ENCODE results near the gene CBX4.

CBX4 gene

GRCh38 chr17:79799174-79799537 is 40.1 kb downstream of the CBX4 start:
- DNase-seq (ENCODE audit: low spot score) = no peak

GRCh38 chr17:79798299-79799173 is 40.7 kb downstream of the CBX4 start:
- no peak for DNase-seq (ENCODE audit: low spot score)

- DNase-seq (ENCODE audit: low spot score) = no peak
Observed at GRCh38 chr17:79797492-79798298, 41.5 kb downstream of the CBX4 start.

- DNase-seq (ENCODE audit: low spot score) = peak; percentile 99
Observed at GRCh38 chr17:79796763-79797491, 42.3 kb downstream of the CBX4 start, which contains the start of gene CBX8. TSS of gene CBX8 (minus strand) at chr17:79797077. CDS start at chr17:79796998, 79 bp downstream.

- no peak for DNase-seq (ENCODE audit: low spot score)
Observed at GRCh38 chr17:79796444-79796762, 42.8 kb downstream of the CBX4 start.

GRCh38 chr17:79795795-79796443 is 43.3 kb downstream of the CBX4 start:
- DNase-seq (ENCODE audit: low spot score) = no peak

GRCh38 chr17:79794659-79795511 is 44.4 kb downstream of the CBX4 start:
- no peak for DNase-seq (ENCODE audit: low spot score)

GRCh38 chr17:79793924-79794304 is 45.3 kb downstream of the CBX4 start:
- no peak for DNase-seq (ENCODE audit: low spot score)

GRCh38 chr17:79792984-79793923 is 46.0 kb downstream of the CBX4 start:
- DNase-seq (ENCODE audit: low spot score) = no peak

- DNase-seq (ENCODE audit: low spot score) = no peak
Observed at GRCh38 chr17:79792341-79792871, 46.8 kb downstream of the CBX4 start.

- no peak for DNase-seq (ENCODE audit: low spot score)
Observed at GRCh38 chr17:79791735-79792161, 47.5 kb downstream of the CBX4 start.

GRCh38 chr17:79790805-79791734 is 48.2 kb downstream of the CBX4 start:
- no peak for DNase-seq (ENCODE audit: low spot score)

- no peak for DNase-seq (ENCODE audit: low spot score)
Observed at GRCh38 chr17:79789943-79790804, 49.1 kb downstream of the CBX4 start.

GRCh38 chr17:79788989-79789942 is 50.0 kb downstream of the CBX4 start:
- DNase-seq (ENCODE audit: low spot score) = no peak

- DNase-seq (ENCODE audit: low spot score) = no peak
Observed at GRCh38 chr17:79788455-79788854, 50.8 kb downstream of the CBX4 start.

GRCh38 chr17:79786930-79787643 is 52.2 kb downstream of the CBX4 start:
- DNase-seq (ENCODE audit: low spot score) = no peak

Data from CD4-positive, alpha-beta T cell treated with Interleukin-2 at 100 ng/mL for 4 hours (primary cell).